K562 (cell line): Measurements from ENCODE around the gene SH3PXD2B. TPM values are rescaled to one million over a fixed set of nuclear protein-coding genes. Genes with fewer than 3 reads are reported as not detected.

ENCODE experiments used
- ATAC-seq: fragments of 200-7000 bp; cut with Tn5 transposase; 3 replicates; pipeline ENCODE4 v1.9.1; 2020; ENCODE audit warnings: moderate library complexity
- BruUV-seq: library from RNA; stranded (reverse); fragments of 400-500 nt; replicated peaks from 2 replicates; lab custom pipeline; 2021; lab: Mats Ljungman, UMichigan
- CTCF ChIA-PET: fragments of 300-600 bp; formaldehyde crosslinking; extraction: SDS; loops from one replicate; lab custom pipeline; 2021; ENCODE audit warnings: low intra/inter-chr PET ratio; lab: Yijun Ruan, JAX
- POLR2A ChIA-PET: fragments of 300-600, 350-650 bp; sonication (Branson Sonifier 250); formaldehyde crosslinking; extraction: SDS; loops from one replicate; lab custom pipeline; 2021; ENCODE audit warnings: antibody characterized with exemption, inconsistent platforms; lab: Yijun Ruan, JAX
- DNase-seq, 4 experiments: peaks; one replicate each; pipeline versions ENCODE4 v3.0.0 to v3.0.0-alpha.2; 2011 to 2018; ENCODE audit warnings: low spot score in 3 of 4, mixed read lengths in 3 of 4; ENCODE audit errors: extremely low read depth in 1 of 4
- FAIRE-seq: peaks from 2 replicates; lab custom pipeline; 2011; peaks lifted over from hg19 to GRCh38; lab: Jason Lieb, UNC
- H2AFZ ChIP-seq: 2 replicates; pipeline ENCODE4 v1.6.0; 2011; ENCODE audit warnings: low read depth, low read length, control low read depth, inconsistent platforms
- H3K27ac ChIP-seq: fragments of 200-600 bp; 3 replicates; pipeline ENCODE4 v1.8.0; 2011; ENCODE audit warnings: low read depth, mild to moderate bottlenecking, control low read depth, inconsistent platforms, low read length, moderate library complexity, mixed read lengths; ENCODE audit errors: extremely low read depth
- H3K27me3 ChIP-seq, 2 experiments: fragments of 300-600 bp in 1 of 2; 2 replicates in 1 of 2; 3 replicates in 1 of 2; pipeline versions ENCODE4 v1.6.0 to v1.8.0; 2011; ENCODE audit warnings: inconsistent platforms in 2 of 2, low read length in 2 of 2, mild to moderate bottlenecking in 1 of 2, mixed read lengths in 1 of 2, moderate library complexity in 1 of 2; ENCODE audit not compliant: control insufficient read depth in 2 of 2, insufficient read depth in 2 of 2
- H3K36me3 ChIP-seq: fragments of 300-600 bp; 3 replicates; pipeline ENCODE4 v1.8.0; 2011; ENCODE audit warnings: mild to moderate bottlenecking, low read length, inconsistent platforms; ENCODE audit not compliant: control insufficient read depth, insufficient read depth
- H3K4me1 ChIP-seq, 2 experiments: fragments of 200-600 bp in 1 of 2; replicated peaks in 1 of 2; 2 replicates in 1 of 2; 3 replicates in 1 of 2; pipeline versions ENCODE4 v1.5.1 to v1.8.0; 2011; ENCODE audit warnings: inconsistent platforms in 2 of 2, low read length in 2 of 2, mild to moderate bottlenecking in 1 of 2, mixed read lengths in 1 of 2, moderate library complexity in 1 of 2; ENCODE audit not compliant: control insufficient read depth in 2 of 2, insufficient read depth in 2 of 2
- H3K4me2 ChIP-seq: 2 replicates; pipeline ENCODE4 v1.6.1; 2011; ENCODE audit warnings: low read length, control low read depth, inconsistent platforms, mixed read lengths; ENCODE audit not compliant: insufficient read depth
- H3K4me3 ChIP-seq: fragments of 200-600 bp; sonication (generic), shearing (Covaris generic); 2 replicates; pipeline ENCODE4 v1.5.1; 2016; ENCODE audit warnings: control low read depth, inconsistent platforms
- H3K79me2 ChIP-seq: fragments of 200-600 bp; 3 replicates; pipeline ENCODE4 v1.8.0; 2011; ENCODE audit warnings: low read length, inconsistent platforms; ENCODE audit not compliant: control insufficient read depth, insufficient read depth
- H3K9ac ChIP-seq, 2 experiments: 2 replicates each; pipeline versions ENCODE4 v1.6.0 to v1.6.1; 2011; ENCODE audit warnings: low read depth in 2 of 2, low read length in 2 of 2, control low read depth in 1 of 2, inconsistent platforms in 1 of 2, mild to moderate bottlenecking in 1 of 2, mixed read lengths in 1 of 2; ENCODE audit not compliant: insufficient read depth in 1 of 2
- H3K9me1 ChIP-seq: one replicate; pipeline ENCODE4 v1.6.0; 2011; ENCODE audit warnings: inconsistent platforms, mild to moderate bottlenecking, low read length, moderate library complexity; ENCODE audit not compliant: control insufficient read depth, insufficient read depth
- H3K9me3 ChIP-seq: replicated peaks from 2 replicates; pipeline ENCODE4 v1.5.1; 2011; ENCODE audit warnings: low read depth, low read length, inconsistent platforms; ENCODE audit not compliant: control insufficient read depth, insufficient read depth
- H4K20me1 ChIP-seq: replicated peaks from 2 replicates; pipeline ENCODE4 v1.6.1; 2011; ENCODE audit warnings: low read length, inconsistent platforms, mixed read lengths; ENCODE audit not compliant: control insufficient read depth, insufficient read depth
- HES1 ChIP-seq: fragments of 450-650 bp; IDR thresholded peaks from 2 replicates; pipeline ENCODE4 v1.6.1; 2016; ENCODE audit warnings: low read depth, mild to moderate bottlenecking, moderate library complexity
- L3MBTL2 ChIP-seq: fragments of 450-650 bp; IDR thresholded peaks from 2 replicates; pipeline ENCODE4 v1.6.1; 2016; ENCODE audit warnings: mild to moderate bottlenecking, moderate library complexity
- MTA1 ChIP-seq: fragments of 450-650 bp; IDR thresholded peaks from 2 replicates; pipeline ENCODE4 v1.6.1; 2017; ENCODE audit warnings: borderline replicate concordance
- SMARCA5 ChIP-seq: fragments of 450-650 bp; IDR thresholded peaks from 2 replicates; pipeline ENCODE4 v1.6.1; 2016
- WGBS: fragments of 100-300 bp; shearing (Covaris generic); methylation state at CpG from one replicate; pipeline ENCODE4 v1.1.6; 2016; ENCODE audit warnings: low coverage, mixed read lengths; ENCODE audit not compliant: insufficient coverage; ENCODE audit errors: missing lambda C conversion rate; 5-methylcytosine and 5-hydroxymethylcytosine counted together
- in situ Hi-C: fragments of 300-500 bp; cut with MboI; formaldehyde crosslinking; loops from 4 replicates; pipeline ENCODE4 v1.15.0; 2018; ENCODE audit warnings: inconsistent platforms, mixed read lengths
- intact Hi-C: fragments of 100-400 bp; cut with micrococcal nuclease; formaldehyde crosslinking; loops from 2 replicates; pipeline ENCODE4 v1.14.2; 2022
- polyA plus RNA-seq, 8 experiments: library from polyadenylated mRNA; depleted of rRNA in 4 of 8; stranded (reverse) in 5 of 8; unstranded in 3 of 8; fragments of >200 nt; fragmentation: Nextera tagmentation in 2 of 8; fragmentation: Illumina TruSeq in 1 of 8; extraction: Ambion mirVana in 2 of 8; extraction: Trizol in 1 of 8; gene quantifications; 2 replicates each; pipeline versions ENCODE4 v1.2.1 to v1.2.3, GENCODE V29; 2011 to 2014; ENCODE audit warnings: inconsistent platforms in 1 of 8, missing spikeins in 1 of 8
- total RNA-seq, 7 experiments: library from RNA; depleted of rRNA in 6 of 7; stranded (reverse); fragments of >200 nt in 6 of 7; fragmentation: Illumina TruSeq in 2 of 7; extraction: Trizol in 2 of 7; gene quantifications; 2 replicates each; pipeline versions ENCODE4 v1.2.1 to v1.2.3, GENCODE V29; 2011 to 2021; ENCODE audit warnings: low replicate concordance in 1 of 7
- TF ChIP-seq, protein P1 (sequence below): fragments of 450-650 bp; formaldehyde crosslinking; IDR thresholded peaks from 2 replicates; pipeline ENCODE4 v1.4.0; 2020; ENCODE audit warnings: mild to moderate bottlenecking
- TF ChIP-seq, protein P2 (sequence below): fragments of 450-650 bp; IDR thresholded peaks from 2 replicates; pipeline ENCODE4 v1.6.1; 2016; ENCODE audit warnings: missing biosample characterization, missing genetic modification characterization

SH3PXD2B gene
- total and polyA plus RNA-seq, 9 of the 15 experiments (the other 6 are each of a cell fraction or from before 2014, with no cell fraction given) = 0.04 to 0.66 (median 0.19) TPM

DNA sequence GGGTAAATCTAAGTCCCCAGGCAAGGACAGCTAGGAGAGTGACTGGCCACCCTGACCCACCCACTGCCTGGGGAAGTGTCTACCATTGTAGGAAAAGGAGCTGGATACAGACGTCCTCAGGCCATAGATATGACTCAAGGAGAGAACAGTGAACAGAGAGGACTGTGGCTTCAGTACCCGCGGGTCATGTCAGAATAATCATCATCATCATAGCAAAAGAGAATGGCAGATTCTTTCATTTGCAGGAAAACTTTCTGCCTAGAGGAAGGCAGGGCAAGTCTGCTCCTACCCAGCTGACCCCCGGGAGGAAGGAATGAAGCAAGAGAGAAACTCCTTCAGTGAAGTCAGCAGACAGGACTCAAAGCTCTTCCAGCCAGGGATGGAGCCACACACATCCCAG is 118.6 kb downstream of the SH3PXD2B start:
- H3K79me2 ChIP-seq = no peaks in the 10 kb centered on the region
- WGBS = 0% methylated on average over 4 of the region's 4 CpGs
- DNase-seq (no peak), FAIRE-seq (no peak), ATAC-seq (no peak)
- no peaks in the 10 kb centered on the region for H4K20me1 ChIP-seq
- ChIA-PET POLR2A (no interaction called here), CTCF (no interaction called here)
- intact Hi-C loops (no loop called here), in situ Hi-C loops (no loop called here)
- peaks cover 23 to 88% of the 10 kb centered on the region in 2 experiments; a peak in 3 of 5 replicates for H3K27me3 ChIP-seq
- H3K4me2 ChIP-seq = no peak overlapping the region
- no peaks in the 10 kb centered on the region for H3K9me1 ChIP-seq
- H3K4me3 ChIP-seq = no peak overlapping the region
- no TSS peak for BruUV-seq
- H2AFZ ChIP-seq = no peak overlapping the region
- H3K36me3 ChIP-seq = no peaks in the 10 kb centered on the region
- no peaks in the 10 kb centered on the region; a peak in 1 of 5 replicates for H3K4me1 ChIP-seq
- no peaks in the 10 kb centered on the region for H3K9me3 ChIP-seq
- TF ChIP-seq SMARCA5 (no peak), HES1 (no peak), MTA1 (no peak)
- TF ChIP-seq, protein P1, sequence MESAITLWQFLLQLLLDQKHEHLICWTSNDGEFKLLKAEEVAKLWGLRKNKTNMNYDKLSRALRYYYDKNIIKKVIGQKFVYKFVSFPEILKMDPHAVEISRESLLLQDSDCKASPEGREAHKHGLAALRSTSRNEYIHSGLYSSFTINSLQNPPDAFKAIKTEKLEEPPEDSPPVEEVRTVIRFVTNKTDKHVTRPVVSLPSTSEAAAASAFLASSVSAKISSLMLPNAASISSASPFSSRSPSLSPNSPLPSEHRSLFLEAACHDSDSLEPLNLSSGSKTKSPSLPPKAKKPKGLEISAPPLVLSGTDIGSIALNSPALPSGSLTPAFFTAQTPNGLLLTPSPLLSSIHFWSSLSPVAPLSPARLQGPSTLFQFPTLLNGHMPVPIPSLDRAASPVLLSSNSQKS (CRISPR knock-in tag) = no peak
- no peak overlapping the region for H3K27ac ChIP-seq
- H3K9ac ChIP-seq = no peak overlapping the region

- ChIA-PET POLR2A (no interaction called here), CTCF (no interaction called here)
- no peaks in the 10 kb centered on the region for H4K20me1 ChIP-seq
- DNase-seq (no peak), FAIRE-seq (no peak), ATAC-seq (no peak)
- no peak overlapping the region for H3K27ac ChIP-seq
- no peaks in the 10 kb centered on the region for H3K9me1 ChIP-seq
- H3K4me1 ChIP-seq = no peaks in the 10 kb centered on the region; a peak in 1 of 5 replicates
- in situ Hi-C loops (no loop called here), intact Hi-C loops (no loop called here)
- no peaks in the 10 kb centered on the region for H3K9me3 ChIP-seq
- H2AFZ ChIP-seq = peak overlapping the region; percentile 54
- BruUV-seq = no TSS peak
- H3K4me3 ChIP-seq = no peak overlapping the region
- TF ChIP-seq, protein P2, sequence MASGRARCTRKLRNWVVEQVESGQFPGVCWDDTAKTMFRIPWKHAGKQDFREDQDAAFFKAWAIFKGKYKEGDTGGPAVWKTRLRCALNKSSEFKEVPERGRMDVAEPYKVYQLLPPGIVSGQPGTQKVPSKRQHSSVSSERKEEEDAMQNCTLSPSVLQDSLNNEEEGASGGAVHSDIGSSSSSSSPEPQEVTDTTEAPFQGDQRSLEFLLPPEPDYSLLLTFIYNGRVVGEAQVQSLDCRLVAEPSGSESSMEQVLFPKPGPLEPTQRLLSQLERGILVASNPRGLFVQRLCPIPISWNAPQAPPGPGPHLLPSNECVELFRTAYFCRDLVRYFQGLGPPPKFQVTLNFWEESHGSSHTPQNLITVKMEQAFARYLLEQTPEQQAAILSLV (tag) = no peak
- peak; percentile 33; the same call in 1 of the 2 replicates for TF ChIP-seq L3MBTL2
- H3K79me2 ChIP-seq = no peaks in the 10 kb centered on the region
- 15% methylated on average over 9 of the region's 9 CpGs for WGBS
- no peaks in the 10 kb centered on the region for H3K36me3 ChIP-seq
- H3K4me2 ChIP-seq = peak overlapping the region; percentile 46; the same call in 1 of the 2 replicates
- H3K9ac ChIP-seq = no peak overlapping the region
- H3K27me3 ChIP-seq = peaks cover 23 to 83% of the 10 kb centered on the region in 2 experiments; a peak in 3 of 5 replicates
Observed at GRCh38 chr5:172334641-172335040, 119.7 kb downstream of the SH3PXD2B start.
